ENCODE measurements around the gene ZNF610. TPM values are rescaled to one million over a fixed set of nuclear protein-coding genes. Genes with fewer than 3 reads are reported as not detected.

ZNF610 gene
- total and polyA plus RNA-seq, 2 donors (not counting 1 experiment from before 2014, with no cell fraction given): 3.0 to 5.3 TPM

DNA sequence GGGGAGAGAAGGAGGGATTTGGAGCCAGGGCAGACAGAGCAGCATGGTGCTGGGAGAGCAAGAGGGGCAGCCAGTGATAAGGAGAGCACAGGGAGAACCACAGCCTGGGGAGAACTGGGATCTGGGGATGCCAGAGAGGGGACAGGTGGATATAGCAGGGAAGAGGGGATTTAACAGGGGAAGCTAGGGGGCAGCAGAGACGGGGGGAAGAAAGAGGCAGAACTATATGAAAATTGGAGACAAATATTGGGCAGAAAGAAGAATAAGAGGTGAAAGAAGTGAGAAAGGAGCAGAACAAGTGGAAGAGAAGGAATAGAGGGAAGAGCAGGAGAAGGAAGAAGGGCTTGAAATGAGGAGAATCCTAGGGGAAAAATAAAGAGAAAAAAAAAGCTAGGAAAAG is 55.1 kb downstream of the ZNF610 start:
- no peak overlapping the region for H3K4me3 ChIP-seq (replicated peaks in 1 of 4; ENCODE audit: control extremely low read depth in 1 of 4, insufficient read depth in 1 of 4, low read depth in 3 of 4, low read length in 4 of 4)
- TF ChIP-seq EZH2 (IDR thresholded peaks at IDR 0.05; ENCODE audit: low read length, missing control alignments): no peak
- TF ChIP-seq, protein P1, sequence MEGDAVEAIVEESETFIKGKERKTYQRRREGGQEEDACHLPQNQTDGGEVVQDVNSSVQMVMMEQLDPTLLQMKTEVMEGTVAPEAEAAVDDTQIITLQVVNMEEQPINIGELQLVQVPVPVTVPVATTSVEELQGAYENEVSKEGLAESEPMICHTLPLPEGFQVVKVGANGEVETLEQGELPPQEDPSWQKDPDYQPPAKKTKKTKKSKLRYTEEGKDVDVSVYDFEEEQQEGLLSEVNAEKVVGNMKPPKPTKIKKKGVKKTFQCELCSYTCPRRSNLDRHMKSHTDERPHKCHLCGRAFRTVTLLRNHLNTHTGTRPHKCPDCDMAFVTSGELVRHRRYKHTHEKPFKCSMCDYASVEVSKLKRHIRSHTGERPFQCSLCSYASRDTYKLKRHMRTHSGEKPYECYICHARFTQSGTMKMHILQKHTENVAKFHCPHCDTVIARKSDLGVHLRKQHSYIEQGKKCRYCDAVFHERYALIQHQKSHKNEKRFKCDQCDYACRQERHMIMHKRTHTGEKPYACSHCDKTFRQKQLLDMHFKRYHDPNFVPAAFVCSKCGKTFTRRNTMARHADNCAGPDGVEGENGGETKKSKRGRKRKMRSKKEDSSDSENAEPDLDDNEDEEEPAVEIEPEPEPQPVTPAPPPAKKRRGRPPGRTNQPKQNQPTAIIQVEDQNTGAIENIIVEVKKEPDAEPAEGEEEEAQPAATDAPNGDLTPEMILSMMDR (conservative IDR thresholded peaks at IDR 0.05 in 1 of 2, IDR thresholded peaks at IDR 0.05 in 1 of 2; ENCODE audit: low read depth in 1 of 2, low read length in 2 of 2): peak in 1 of 2 donors; percentile 7
- H3K79me2 ChIP-seq (ENCODE audit: control insufficient read depth, insufficient read depth, low read length): no peaks in the 10 kb centered on the region
- H2AFZ ChIP-seq (ENCODE audit: low read length): no peak overlapping the region
- H3K9ac ChIP-seq (ENCODE audit: insufficient read depth, low read length): no peak overlapping the region
- no peaks in the 10 kb centered on the region for H3K27me3 ChIP-seq (ENCODE audit: control insufficient read depth, insufficient read depth, low read length)
- no peak overlapping the region for H3K27ac ChIP-seq (ENCODE audit: insufficient read depth, low read length)
- H3K9me3 ChIP-seq (ENCODE audit: control insufficient read depth, insufficient read depth, low read depth, low read length): peaks cover 1% of the 10 kb centered on the region
- no peak overlapping the region for H3K4me2 ChIP-seq (ENCODE audit: extremely low read depth, insufficient read depth, low read length)
- DNase-seq (ENCODE audit: low read depth in 2 of 2): no peak
- H3K4me1 ChIP-seq (ENCODE audit: control insufficient read depth, extremely low read depth, insufficient read depth, low read length): no peaks in the 10 kb centered on the region
- peaks cover 2% of the 10 kb centered on the region for H3K36me3 ChIP-seq (ENCODE audit: control insufficient read depth, insufficient read depth, low read length)
- no peaks in the 10 kb centered on the region for H4K20me1 ChIP-seq (ENCODE audit: control insufficient read depth, extremely low read depth, insufficient read depth, low read length)

DNA sequence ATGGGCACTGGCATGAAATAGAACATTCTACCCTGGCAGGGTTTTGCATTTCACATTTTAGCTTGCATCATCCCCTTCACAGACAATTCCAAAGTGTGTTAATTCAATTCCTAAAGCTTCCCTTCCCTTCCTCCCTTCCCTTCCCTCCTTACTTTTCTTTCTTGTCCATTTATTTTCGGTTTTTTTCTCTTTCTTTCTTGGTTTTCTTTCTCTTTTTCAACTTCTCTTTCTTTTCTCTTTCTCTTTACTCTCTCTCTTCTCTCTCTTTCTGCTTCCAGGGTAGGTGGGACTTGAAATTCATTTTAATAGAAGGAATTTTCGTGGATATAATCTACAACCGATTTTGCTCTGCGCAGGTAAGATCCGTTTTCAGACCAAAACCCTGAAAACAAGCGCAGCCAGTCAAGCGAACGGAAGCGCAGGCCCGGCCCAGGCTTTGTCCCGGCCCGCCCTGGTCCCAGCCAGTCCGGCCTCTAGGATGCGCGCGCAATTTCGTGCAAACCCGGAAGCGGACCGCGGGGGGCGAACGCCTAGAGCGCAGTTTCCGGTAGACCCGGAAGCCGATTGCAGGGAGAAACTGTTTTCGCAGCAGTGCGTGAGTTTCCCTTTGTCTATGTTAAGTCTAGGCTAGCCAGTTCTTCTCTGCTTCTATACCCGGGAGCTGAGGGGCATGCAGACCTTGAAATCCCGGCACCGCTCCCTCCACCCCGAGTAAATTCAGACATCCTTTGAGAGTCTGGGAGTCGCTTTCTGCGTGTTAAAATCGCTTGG is 61.5 kb downstream of the ZNF610 start, which contains the start of gene ZNF528:
Gene ZNF528, plus strand, starts transcription at position 540 of the 771 bp plus-strand sequence. CDS start 4,165 bp downstream, outside the sequence.
- H3K79me2 ChIP-seq (ENCODE audit: control insufficient read depth, insufficient read depth, low read length): no peaks in the 10 kb centered on the region
- H3K9ac ChIP-seq (ENCODE audit: insufficient read depth, low read length): peak within 1 kb of the TSS; percentile 59
- no peaks in the 10 kb centered on the region for H4K20me1 ChIP-seq (ENCODE audit: control insufficient read depth, extremely low read depth, insufficient read depth, low read length)
- no peaks in the 10 kb centered on the region for H3K9me3 ChIP-seq (ENCODE audit: control insufficient read depth, insufficient read depth, low read depth, low read length)
- H3K27ac ChIP-seq (ENCODE audit: insufficient read depth, low read length): peak within 1 kb of the TSS; percentile 70
- H3K4me1 ChIP-seq (ENCODE audit: control insufficient read depth, extremely low read depth, insufficient read depth, low read length): no peaks in the 10 kb centered on the region
- peak; percentile 92 to 95 for DNase-seq (ENCODE audit: low read depth in 2 of 2)
- TF ChIP-seq, protein P1 (conservative IDR thresholded peaks at IDR 0.05 in 1 of 2, IDR thresholded peaks at IDR 0.05 in 1 of 2; ENCODE audit: low read depth in 1 of 2, low read length in 2 of 2): no peak
- no peaks in the 10 kb centered on the region for H3K27me3 ChIP-seq (ENCODE audit: control insufficient read depth, insufficient read depth, low read length)
- peak within 1 kb of the TSS; percentile 39 for H2AFZ ChIP-seq (ENCODE audit: low read length)
- peak within 1 kb of the TSS; percentile 23 to 95 (median 66) for H3K4me3 ChIP-seq (replicated peaks in 1 of 4; ENCODE audit: control extremely low read depth in 1 of 4, insufficient read depth in 1 of 4, low read depth in 3 of 4, low read length in 4 of 4)
- peak within 1 kb of the TSS; percentile 80 for H3K4me2 ChIP-seq (ENCODE audit: extremely low read depth, insufficient read depth, low read length)
- peaks cover 2% of the 10 kb centered on the region for H3K36me3 ChIP-seq (ENCODE audit: control insufficient read depth, insufficient read depth, low read length)

DNA sequence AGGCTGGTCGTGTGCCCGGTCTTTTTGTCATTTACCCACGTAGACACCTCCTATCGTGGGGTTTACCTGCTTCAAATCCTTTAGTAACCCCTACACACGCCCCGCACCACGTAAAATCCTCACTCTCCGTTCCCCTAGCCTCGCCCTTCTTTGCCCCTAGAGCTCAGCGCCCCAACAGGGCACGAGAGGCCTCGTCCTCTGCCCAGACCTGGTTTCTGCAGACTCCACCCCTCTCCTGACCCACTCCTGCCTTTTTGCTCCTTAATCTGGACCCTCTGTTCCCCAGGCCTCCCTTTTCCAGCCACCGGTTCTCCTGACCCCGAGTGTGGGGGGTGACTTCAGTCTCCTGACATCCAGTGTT is 62.0 kb downstream of the ZNF610 start:
- Histone ChIP-seq H2AFZ (ENCODE audit: low read length) (peak overlapping the region; percentile 2), H4K20me1 (ENCODE audit: control insufficient read depth, extremely low read depth, insufficient read depth, low read length) (no peaks in the 10 kb centered on the region), H3K9ac (ENCODE audit: insufficient read depth, low read length) (peak overlapping the region; percentile 59), H3K36me3 (ENCODE audit: control insufficient read depth, insufficient read depth, low read length) (peaks cover 2% of the 10 kb centered on the region), H3K9me3 (ENCODE audit: control insufficient read depth, insufficient read depth, low read depth, low read length) (no peaks in the 10 kb centered on the region), H3K4me1 (ENCODE audit: control insufficient read depth, extremely low read depth, insufficient read depth, low read length) (no peaks in the 10 kb centered on the region), H3K27me3 (ENCODE audit: control insufficient read depth, insufficient read depth, low read length) (no peaks in the 10 kb centered on the region), H3K4me3 (replicated peaks in 1 of 4; ENCODE audit: control extremely low read depth in 1 of 4, insufficient read depth in 1 of 4, low read depth in 3 of 4, low read length in 4 of 4) (peak overlapping the region; percentile 23 to 95 (median 66)), H3K27ac (ENCODE audit: insufficient read depth, low read length) (peak overlapping the region; percentile 70), H3K4me2 (ENCODE audit: extremely low read depth, insufficient read depth, low read length) (peak overlapping the region; percentile 80), H3K79me2 (ENCODE audit: control insufficient read depth, insufficient read depth, low read length) (no peaks in the 10 kb centered on the region)
- TF ChIP-seq EZH2 (IDR thresholded peaks at IDR 0.05; ENCODE audit: low read length, missing control alignments): no peak
- TF ChIP-seq, protein P1 (conservative IDR thresholded peaks at IDR 0.05 in 1 of 2, IDR thresholded peaks at IDR 0.05 in 1 of 2; ENCODE audit: low read depth in 1 of 2, low read length in 2 of 2): peak in 1 of 2 donors; percentile 7
- peak in 1 of 2 donors; percentile 11 for DNase-seq (ENCODE audit: low read depth in 2 of 2)
